GM12875 (cell line): ENCODE data around the gene EMD.

ENCODE experiments used
- H3K4me3 ChIP-seq: one replicate; pipeline ENCODE4 v1.5.1; 2011; ENCODE audit warnings: low read depth, low read length, control low read depth
- TF ChIP-seq, protein P1 (sequence below): IDR thresholded peaks from 2 replicates; pipeline ENCODE4 v1.5.1; 2011; ENCODE audit warnings: low read depth, mild to moderate bottlenecking, control low read depth, inconsistent platforms, low read length, moderate library complexity, borderline replicate concordance; ENCODE audit not compliant: insufficient read depth

The EMD gene

DNA sequence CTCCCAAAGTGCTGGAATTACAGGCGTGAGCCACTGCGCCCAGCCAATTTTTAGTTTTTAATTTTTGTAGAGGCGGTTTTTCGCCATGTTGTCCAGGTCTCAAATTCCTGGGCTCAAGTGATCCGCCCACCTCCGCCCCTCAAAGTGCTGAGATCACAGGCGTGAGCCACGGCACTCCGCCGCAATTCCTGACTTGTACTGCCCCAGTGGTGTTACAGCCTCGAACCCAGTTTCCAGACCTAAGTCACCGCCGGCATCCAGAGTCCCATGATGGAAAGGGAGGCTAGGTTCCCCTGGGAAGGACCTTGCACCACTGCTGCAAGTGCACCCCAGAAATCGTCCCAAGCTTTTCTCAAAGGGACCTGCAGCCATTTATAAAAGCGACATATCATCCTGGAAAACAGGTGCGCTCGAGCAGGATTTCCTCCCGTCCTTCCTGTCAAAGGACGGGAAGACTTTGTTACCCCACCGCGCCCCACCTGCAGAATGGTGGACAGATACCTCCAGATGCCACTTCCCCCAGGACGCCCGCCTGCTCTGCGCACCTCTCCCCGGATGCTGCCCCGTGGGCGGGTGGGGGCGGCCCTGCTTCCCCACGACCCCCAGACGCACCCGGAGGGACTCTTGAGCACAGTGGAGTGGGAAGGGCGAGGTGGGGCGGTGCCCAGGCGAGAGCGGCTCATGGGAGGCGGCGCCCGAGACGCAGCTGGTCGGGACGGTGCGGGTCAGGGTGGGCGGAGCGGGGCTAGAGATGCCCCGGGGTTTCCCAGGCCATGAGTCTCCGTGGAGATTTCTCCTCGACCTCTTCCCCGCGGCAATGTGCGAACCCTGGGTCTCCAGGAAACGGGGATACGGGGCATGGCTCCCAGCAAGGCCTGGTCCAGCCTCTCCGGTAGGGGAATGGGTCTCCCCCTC is 18.1 kb downstream of the EMD start:
- peak overlapping the region; percentile 85 for H3K4me3 ChIP-seq
- TF ChIP-seq, protein P1, sequence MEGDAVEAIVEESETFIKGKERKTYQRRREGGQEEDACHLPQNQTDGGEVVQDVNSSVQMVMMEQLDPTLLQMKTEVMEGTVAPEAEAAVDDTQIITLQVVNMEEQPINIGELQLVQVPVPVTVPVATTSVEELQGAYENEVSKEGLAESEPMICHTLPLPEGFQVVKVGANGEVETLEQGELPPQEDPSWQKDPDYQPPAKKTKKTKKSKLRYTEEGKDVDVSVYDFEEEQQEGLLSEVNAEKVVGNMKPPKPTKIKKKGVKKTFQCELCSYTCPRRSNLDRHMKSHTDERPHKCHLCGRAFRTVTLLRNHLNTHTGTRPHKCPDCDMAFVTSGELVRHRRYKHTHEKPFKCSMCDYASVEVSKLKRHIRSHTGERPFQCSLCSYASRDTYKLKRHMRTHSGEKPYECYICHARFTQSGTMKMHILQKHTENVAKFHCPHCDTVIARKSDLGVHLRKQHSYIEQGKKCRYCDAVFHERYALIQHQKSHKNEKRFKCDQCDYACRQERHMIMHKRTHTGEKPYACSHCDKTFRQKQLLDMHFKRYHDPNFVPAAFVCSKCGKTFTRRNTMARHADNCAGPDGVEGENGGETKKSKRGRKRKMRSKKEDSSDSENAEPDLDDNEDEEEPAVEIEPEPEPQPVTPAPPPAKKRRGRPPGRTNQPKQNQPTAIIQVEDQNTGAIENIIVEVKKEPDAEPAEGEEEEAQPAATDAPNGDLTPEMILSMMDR, result no peak

DNA sequence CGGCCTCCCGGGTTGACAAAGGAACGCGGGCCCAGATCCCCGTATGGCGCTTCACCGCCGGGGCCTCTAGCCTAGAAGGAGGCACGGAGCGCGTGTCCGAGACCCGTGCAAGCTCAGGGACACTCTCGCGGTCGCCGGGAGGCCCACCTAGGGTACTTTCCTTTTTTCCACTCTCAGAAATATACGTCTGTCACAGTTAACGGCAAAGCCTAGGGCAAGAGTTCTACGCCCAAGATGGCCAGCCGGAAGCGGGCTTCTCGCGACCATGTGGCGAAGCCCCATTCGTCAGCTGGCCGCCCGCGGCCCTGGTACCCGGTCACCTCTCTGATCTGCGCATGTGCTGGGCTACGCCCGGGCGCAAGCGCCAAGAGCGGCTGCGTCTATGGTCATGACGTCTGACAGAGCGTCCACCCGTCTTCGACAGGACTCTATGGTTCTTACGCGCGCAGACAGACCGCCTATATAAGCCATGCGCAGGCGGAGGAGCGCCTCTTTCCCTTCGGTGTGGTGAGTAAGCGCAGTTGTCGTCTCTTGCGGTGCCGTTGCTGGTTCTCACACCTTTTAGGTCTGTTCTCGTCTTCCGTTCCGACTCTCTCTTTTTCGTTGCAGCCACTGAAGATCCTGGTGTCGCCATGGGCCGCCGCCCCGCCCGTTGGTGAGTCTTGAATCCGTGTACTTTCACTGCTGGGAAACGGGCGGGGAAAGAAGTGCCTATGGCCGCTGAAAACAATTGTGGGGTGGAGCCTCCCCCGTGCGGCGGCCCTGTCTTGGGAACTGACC is 19.0 kb downstream of the EMD start, which contains the start of gene RPL10:
RPL10 (plus strand) TSS at position 490 of the 780 bp plus-strand sequence; CDS start at position 633, 143 bp downstream.
- peak within 1 kb of the TSS; percentile 85 for H3K4me3 ChIP-seq
- TF ChIP-seq, protein P1, result no peak

DNA sequence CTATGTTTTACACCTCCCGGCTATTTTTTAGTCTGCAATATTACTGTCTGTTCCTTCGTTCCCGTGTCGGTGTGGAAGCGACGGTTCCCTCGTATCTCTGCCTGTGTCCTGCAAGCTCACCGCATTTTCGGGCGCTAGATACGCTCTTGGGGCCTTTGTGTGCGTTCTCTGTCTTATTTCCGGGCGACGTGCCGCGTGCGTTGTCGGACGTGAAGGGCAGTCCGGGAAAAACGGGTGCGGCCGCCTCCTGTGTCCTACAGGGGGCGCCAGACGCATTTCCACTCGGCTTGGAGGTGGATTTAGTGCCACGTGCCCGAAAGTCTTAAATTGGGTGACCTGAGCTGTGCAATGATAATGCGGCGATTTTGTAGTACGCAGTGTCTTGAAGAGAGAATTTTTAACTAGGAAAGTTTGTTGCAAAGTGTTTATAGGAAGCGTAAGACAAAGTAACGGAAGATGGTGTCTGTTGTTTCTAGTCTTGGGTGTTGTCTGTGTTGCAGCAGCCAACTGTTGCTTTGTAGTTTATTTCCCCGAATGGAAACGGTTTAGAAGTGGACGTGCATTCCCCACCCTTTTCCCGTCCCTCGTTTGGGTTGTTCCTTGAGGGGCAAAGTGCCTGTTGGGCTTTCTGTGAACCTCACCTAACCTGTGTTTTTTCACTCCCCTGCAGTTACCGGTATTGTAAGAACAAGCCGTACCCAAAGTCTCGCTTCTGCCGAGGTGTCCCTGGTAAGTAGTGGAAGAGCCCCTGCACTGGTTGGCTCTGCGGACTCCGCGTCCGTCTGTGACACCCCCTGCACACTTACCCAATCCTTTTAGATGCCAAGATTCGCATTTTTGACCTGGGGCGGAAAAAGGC is 19.8 kb downstream of the EMD start:
- TF ChIP-seq, protein P1, result peak; percentile 69

GRCh38 chrX:154399527-154400368 is 20.7 kb downstream of the EMD start:
- TF ChIP-seq, protein P1, result no peak
- peak overlapping the region; percentile 85 for H3K4me3 ChIP-seq

More for the DNA sequence above, 19.8 kb downstream of the EMD start:
- H3K4me3 ChIP-seq, result peak overlapping the region; percentile 85

DNA sequence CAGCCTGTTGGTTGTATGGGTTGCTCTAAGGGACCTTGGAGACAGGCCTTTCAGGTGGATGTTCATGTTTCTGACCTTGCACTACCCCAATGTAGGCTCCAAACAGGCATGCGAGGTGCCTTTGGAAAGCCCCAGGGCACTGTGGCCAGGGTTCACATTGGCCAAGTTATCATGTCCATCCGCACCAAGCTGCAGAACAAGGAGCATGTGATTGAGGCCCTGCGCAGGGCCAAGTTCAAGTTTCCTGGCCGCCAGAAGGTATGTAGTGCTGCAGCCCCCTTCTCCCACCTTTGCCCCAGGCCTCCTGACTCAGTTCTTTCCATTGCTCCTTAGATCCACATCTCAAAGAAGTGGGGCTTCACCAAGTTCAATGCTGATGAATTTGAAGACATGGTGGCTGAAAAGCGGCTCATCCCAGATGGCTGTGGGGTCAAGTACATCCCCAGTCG is 21.3 kb downstream of the EMD start:
- H3K4me3 ChIP-seq, result peak overlapping the region; percentile 85

GRCh38 chrX:154401045-154401799 is 22.1 kb downstream of the EMD start:
- TF ChIP-seq, protein P1, result no peak

More at GRCh38 chrX:154401045-154401799, 22.1 kb downstream of the EMD start:
- no peak overlapping the region for H3K4me3 ChIP-seq
